ENCODE measurements around the gene E2F8. TPM values are rescaled to one million over a fixed set of nuclear protein-coding genes. Genes with fewer than 3 reads are reported as not detected.

E2F8 gene
- total RNA-seq, 4 donors from 2014 or later, result 0.17 TPM; not detected in 3

DNA sequence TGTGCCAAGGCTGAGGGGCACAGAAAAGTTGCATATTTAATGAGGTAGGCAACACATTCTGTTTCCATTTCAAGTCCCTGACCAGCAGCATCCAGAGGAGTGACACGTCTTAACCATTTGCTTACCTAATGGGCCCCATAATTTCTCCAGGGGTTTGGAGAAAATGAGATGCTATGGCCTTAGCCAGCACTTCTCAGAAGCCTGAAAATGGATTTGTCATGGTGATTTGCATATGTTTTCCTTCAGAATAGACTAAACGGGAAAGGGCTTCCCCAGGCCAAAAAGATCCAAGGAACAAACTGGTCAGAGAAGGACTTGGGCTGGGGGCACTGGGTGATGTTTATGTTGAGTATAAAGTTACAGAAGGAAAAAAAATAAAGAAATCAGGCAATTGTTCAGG lies 55.7 kb downstream of the E2F8 start:
- Histone ChIP-seq H3K4me3 (no peak overlapping the region), H3K4me1 (no peaks in the 10 kb centered on the region)

GRCh38 chr11:19183646-19184045 lies 57.1 kb downstream of the E2F8 start:
- Histone ChIP-seq H3K4me3 (no peak overlapping the region), H3K4me1 (no peaks in the 10 kb centered on the region), H3K36me3 (peaks cover 0 to 79% (median 0%) of the 10 kb centered on the region in 4 donors), H3K27ac (replicated peaks in 1 of 4) (no peak overlapping the region), H3K27me3 (no peaks in the 10 kb centered on the region), H3K9me3 (no peaks in the 10 kb centered on the region)
- no peak for DNase-seq (ENCODE audit: extremely low spot score)
- TF ChIP-seq EP300 (IDR thresholded peaks at IDR 0.05) (no peak), POLR2A (IDR thresholded peaks at IDR 0.05; ENCODE audit: low read depth) (no peak), POLR2AphosphoS5 (IDR thresholded peaks at IDR 0.05) (no peak), CTCF (IDR thresholded peaks at IDR 0.05) (no peak)
- 69% methylated on average over 7 of the region's 7 CpGs for WGBS
- intact Hi-C loops (cut with DNase I), result no loop called here

More for the DNA sequence above, 55.7 kb downstream of the E2F8 start:
- Histone ChIP-seq H3K27ac (replicated peaks in 1 of 4) (no peak overlapping the region), H3K9me3 (no peaks in the 10 kb centered on the region), H3K27me3 (no peaks in the 10 kb centered on the region), H3K36me3 (peaks cover 0 to 93% (median 0%) of the 10 kb centered on the region in 4 donors)
- intact Hi-C loops (cut with DNase I), result no loop called here
- no peak for TF ChIP-seq POLR2A (IDR thresholded peaks at IDR 0.05; ENCODE audit: low read depth)
- no peak for TF ChIP-seq CTCF (IDR thresholded peaks at IDR 0.05)
- no peak for TF ChIP-seq EP300 (IDR thresholded peaks at IDR 0.05)
- TF ChIP-seq POLR2AphosphoS5 (IDR thresholded peaks at IDR 0.05), result no peak
- no peak for DNase-seq (ENCODE audit: extremely low spot score)
- WGBS, result 61% methylated on average over 2 of the region's 2 CpGs

- H3K27me3 ChIP-seq, result no peaks in the 10 kb centered on the region
- H3K4me3 ChIP-seq, result no peak overlapping the region
- no peak for TF ChIP-seq EP300 (IDR thresholded peaks at IDR 0.05)
- no peak for TF ChIP-seq POLR2A (IDR thresholded peaks at IDR 0.05; ENCODE audit: low read depth)
- no peak for TF ChIP-seq CTCF (IDR thresholded peaks at IDR 0.05)
- TF ChIP-seq POLR2AphosphoS5 (IDR thresholded peaks at IDR 0.05), result no peak
- H3K9me3 ChIP-seq, result no peaks in the 10 kb centered on the region
- H3K36me3 ChIP-seq, result peaks cover 0 to 63% (median 4%) of the 10 kb centered on the region in 4 donors
- intact Hi-C loops (cut with DNase I), result no loop called here
- no peaks in the 10 kb centered on the region for H3K4me1 ChIP-seq
- 73% methylated on average over 5 of the region's 5 CpGs for WGBS
- DNase-seq (ENCODE audit: extremely low spot score), result no peak
- H3K27ac ChIP-seq (replicated peaks in 1 of 4), result no peak overlapping the region
These were observed 59.0 kb downstream of the E2F8 start for GRCh38 chr11:19181531-19182261.

GRCh38 chr11:19176629-19177186 lies 64.0 kb downstream of the E2F8 start:
- no peak overlapping the region for H3K27ac ChIP-seq (replicated peaks in 1 of 4)
- H3K27me3 ChIP-seq, result no peaks in the 10 kb centered on the region
- H3K4me1 ChIP-seq, result no peaks in the 10 kb centered on the region
- DNase-seq (ENCODE audit: extremely low spot score), result no peak
- intact Hi-C loops (cut with DNase I), result no loop called here
- H3K9me3 ChIP-seq, result no peaks in the 10 kb centered on the region
- no peak overlapping the region for H3K4me3 ChIP-seq
- 87% methylated on average over 2 of the region's 2 CpGs for WGBS
- TF ChIP-seq CTCF (IDR thresholded peaks at IDR 0.05), result no peak
- no peak for TF ChIP-seq EP300 (IDR thresholded peaks at IDR 0.05)
- no peak for TF ChIP-seq POLR2AphosphoS5 (IDR thresholded peaks at IDR 0.05)
- no peak for TF ChIP-seq POLR2A (IDR thresholded peaks at IDR 0.05; ENCODE audit: low read depth)
- peaks cover 14 to 35% (median 19%) of the 10 kb centered on the region in 4 donors for H3K36me3 ChIP-seq

Other genes with a start within 250 kb of the E2F8 start
- under 1 TPM in 3 of 4 donors, not detected in 1; 0.23 to 0.83 (median 0.83) TPM for gene MRGPRX2, start 180.2 kb downstream of the E2F8 start, total RNA-seq
- gene ZDHHC13, start 123.8 kb downstream of the E2F8 start, total RNA-seq, result 1 to 10 TPM; 4.1 to 5.5 (median 4.9) TPM
- not detected for gene CSRP3, start 39.0 kb downstream of the E2F8 start, total RNA-seq

Data from esophagus muscularis mucosa (tissue), 4 donors.